A673 (cell line): ENCODE results near the gene SLC47A1. TPM values are rescaled to one million over a fixed set of nuclear protein-coding genes. Genes with fewer than 3 reads are reported as not detected.

Source experiments
- BruUV-seq: library from RNA; stranded (reverse); fragments of 400-500 nt; replicated peaks from 2 replicates; lab custom pipeline; 2021; lab: Mats Ljungman, UMichigan
- CTCF ChIA-PET: fragments of 300-600 bp; sonication (Branson Sonifier 250); formaldehyde crosslinking; loops from one replicate; lab custom pipeline; 2022; ENCODE audit warnings: antibody characterized with exemption; lab: Charles Lee
- POLR2A ChIA-PET: fragments of 300-600 bp; sonication (Branson Sonifier 250); formaldehyde crosslinking; loops from one replicate; lab custom pipeline; 2022; ENCODE audit warnings: antibody characterized with exemption; ENCODE audit not compliant: low non-redundant PET; lab: Charles Lee
- DNase-seq: peaks from one replicate; pipeline ENCODE4 v3.0.0-alpha.2; 2015; ENCODE audit warnings: low spot score
- H3K27ac ChIP-seq: fragments of 200-600 bp; sonication (generic); 2 replicates; pipeline ENCODE4 v1.5.1; 2016; ENCODE audit warnings: mixed run types, low read depth, mild to moderate bottlenecking, mixed read lengths, antibody characterized with exemption, low read length; ENCODE audit not compliant: poor library complexity, severe bottlenecking
- H3K27me3 ChIP-seq: fragments of 200-600 bp; sonication (generic); replicated peaks from 2 replicates; pipeline ENCODE4 v1.6.1; 2017; ENCODE audit warnings: mixed run types, low read depth, mild to moderate bottlenecking, mixed read lengths, antibody characterized with exemption, low read length; ENCODE audit not compliant: insufficient read depth, poor library complexity
- H3K36me3 ChIP-seq: fragments of 200-600 bp; sonication (generic); 2 replicates; pipeline ENCODE4 v1.6.1; 2016; ENCODE audit warnings: mixed run types, mild to moderate bottlenecking, mixed read lengths, antibody characterized with exemption, low read length; ENCODE audit not compliant: insufficient read depth, poor library complexity, severe bottlenecking
- H3K4me1 ChIP-seq: fragments of 200-600 bp; sonication (generic); 2 replicates; pipeline ENCODE4 v1.6.1; 2017; ENCODE audit warnings: mixed run types, mild to moderate bottlenecking, mixed read lengths, antibody characterized with exemption, low read length; ENCODE audit not compliant: insufficient read depth, poor library complexity, severe bottlenecking
- H3K4me3 ChIP-seq: fragments of 200-600 bp; sonication (generic); 2 replicates; pipeline ENCODE4 v1.5.1; 2016; ENCODE audit warnings: low read depth, mixed run types, mild to moderate bottlenecking, mixed read lengths, low read length; ENCODE audit not compliant: poor library complexity, severe bottlenecking
- H3K9me3 ChIP-seq: fragments of 200-600 bp; sonication (generic); 2 replicates; pipeline ENCODE4 v1.6.1; 2016; ENCODE audit warnings: mixed run types, low read depth, mild to moderate bottlenecking, mixed read lengths, antibody characterized with exemption, low read length; ENCODE audit not compliant: poor library complexity, severe bottlenecking
- EZH2 ChIP-seq: fragments of 200-600 bp; sonication (generic); IDR thresholded peaks from 2 replicates; pipeline ENCODE4 v1.6.1; 2017; ENCODE audit warnings: borderline replicate concordance, low read depth, mild to moderate bottlenecking, mixed read lengths, antibody characterized with exemption, low read length; ENCODE audit not compliant: poor library complexity, severe bottlenecking
- intact Hi-C: fragments of 100-400 bp; cut with micrococcal nuclease; formaldehyde crosslinking; loops from one replicate; pipeline ENCODE4 v1.10.0; 2022; ENCODE audit not compliant: unreplicated experiment
- total RNA-seq: library from RNA; stranded (reverse); gene quantifications from 2 replicates; pipeline ENCODE4 v1.2.3, GENCODE V29; 2021
- TF ChIP-seq, protein P1 (sequence below): fragments of 300-800, 200-600 bp; sonication (generic); conservative IDR thresholded peaks from 2 replicates; pipeline ENCODE4 v1.5.1; 2017; ENCODE audit warnings: low read depth, mild to moderate bottlenecking, antibody characterized with exemption, low read length, moderate library complexity, mixed read lengths

The SLC47A1 gene
- total RNA-seq, 1 experiment from 2014 or later, result 2.1 TPM

- TF ChIP-seq, protein P1, sequence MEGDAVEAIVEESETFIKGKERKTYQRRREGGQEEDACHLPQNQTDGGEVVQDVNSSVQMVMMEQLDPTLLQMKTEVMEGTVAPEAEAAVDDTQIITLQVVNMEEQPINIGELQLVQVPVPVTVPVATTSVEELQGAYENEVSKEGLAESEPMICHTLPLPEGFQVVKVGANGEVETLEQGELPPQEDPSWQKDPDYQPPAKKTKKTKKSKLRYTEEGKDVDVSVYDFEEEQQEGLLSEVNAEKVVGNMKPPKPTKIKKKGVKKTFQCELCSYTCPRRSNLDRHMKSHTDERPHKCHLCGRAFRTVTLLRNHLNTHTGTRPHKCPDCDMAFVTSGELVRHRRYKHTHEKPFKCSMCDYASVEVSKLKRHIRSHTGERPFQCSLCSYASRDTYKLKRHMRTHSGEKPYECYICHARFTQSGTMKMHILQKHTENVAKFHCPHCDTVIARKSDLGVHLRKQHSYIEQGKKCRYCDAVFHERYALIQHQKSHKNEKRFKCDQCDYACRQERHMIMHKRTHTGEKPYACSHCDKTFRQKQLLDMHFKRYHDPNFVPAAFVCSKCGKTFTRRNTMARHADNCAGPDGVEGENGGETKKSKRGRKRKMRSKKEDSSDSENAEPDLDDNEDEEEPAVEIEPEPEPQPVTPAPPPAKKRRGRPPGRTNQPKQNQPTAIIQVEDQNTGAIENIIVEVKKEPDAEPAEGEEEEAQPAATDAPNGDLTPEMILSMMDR, result no peak
- TF ChIP-seq EZH2, result no peak
- Histone ChIP-seq H3K4me3 (no peak overlapping the region), H3K27me3 (no peaks in the 10 kb centered on the region), H3K27ac (no peak overlapping the region), H3K36me3 (no peaks in the 10 kb centered on the region), H3K9me3 (no peaks in the 10 kb centered on the region), H3K4me1 (no peaks in the 10 kb centered on the region)
- ChIA-PET CTCF (no interaction called here), POLR2A (no interaction called here)
- no peak for DNase-seq
- BruUV-seq, result no TSS peak
- intact Hi-C loops, result no loop called here
Measured at GRCh38 chr17:19592316-19592715, 58.7 kb downstream of the SLC47A1 start.

DNA sequence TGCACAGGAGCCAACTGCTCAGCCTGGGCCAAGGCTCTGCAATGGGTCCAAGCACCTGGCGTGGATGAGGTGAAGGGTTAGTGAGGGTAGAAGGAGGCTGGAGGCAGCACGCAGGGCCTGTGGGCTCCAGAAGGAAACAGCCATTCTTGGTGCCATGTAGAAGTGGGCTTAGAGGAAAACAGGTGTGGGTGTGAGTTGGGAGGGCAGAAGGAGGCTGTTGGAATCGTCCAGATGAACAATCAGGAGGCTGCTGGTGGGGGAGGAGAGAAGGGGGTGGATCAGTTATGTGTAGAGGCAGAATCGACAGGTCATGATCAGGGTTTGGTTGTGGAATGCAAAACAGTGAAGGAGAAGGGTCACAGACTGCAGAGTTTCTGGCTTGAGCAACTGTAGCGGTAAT lies 63.2 kb downstream of the SLC47A1 start:
- intact Hi-C loops, result no loop called here
- CTCF ChIA-PET, result no interaction called here
- POLR2A ChIA-PET, result no interaction called here
- no peaks in the 10 kb centered on the region for H3K27me3 ChIP-seq
- no peaks in the 10 kb centered on the region for H3K4me1 ChIP-seq
- TF ChIP-seq EZH2, result no peak
- TF ChIP-seq, protein P1, result no peak
- no peak overlapping the region for H3K4me3 ChIP-seq
- no peak for DNase-seq
- no peaks in the 10 kb centered on the region for H3K36me3 ChIP-seq
- BruUV-seq, result no TSS peak
- no peaks in the 10 kb centered on the region for H3K9me3 ChIP-seq
- no peak overlapping the region for H3K27ac ChIP-seq

- intact Hi-C loops, result no loop called here
- Histone ChIP-seq H3K4me1 (no peaks in the 10 kb centered on the region), H3K27me3 (no peaks in the 10 kb centered on the region), H3K36me3 (no peaks in the 10 kb centered on the region), H3K27ac (no peak overlapping the region), H3K4me3 (no peak overlapping the region), H3K9me3 (no peaks in the 10 kb centered on the region)
- POLR2A ChIA-PET, result no interaction called here
- TF ChIP-seq, protein P1, result no peak
- TF ChIP-seq EZH2, result no peak
- BruUV-seq, result no TSS peak
- DNase-seq, result no peak
- CTCF ChIA-PET, result no interaction called here
Measured at GRCh38 chr17:19610311-19610710, 76.7 kb downstream of the SLC47A1 start.
